ENCODE measurements around the gene ATG10.

DNA sequence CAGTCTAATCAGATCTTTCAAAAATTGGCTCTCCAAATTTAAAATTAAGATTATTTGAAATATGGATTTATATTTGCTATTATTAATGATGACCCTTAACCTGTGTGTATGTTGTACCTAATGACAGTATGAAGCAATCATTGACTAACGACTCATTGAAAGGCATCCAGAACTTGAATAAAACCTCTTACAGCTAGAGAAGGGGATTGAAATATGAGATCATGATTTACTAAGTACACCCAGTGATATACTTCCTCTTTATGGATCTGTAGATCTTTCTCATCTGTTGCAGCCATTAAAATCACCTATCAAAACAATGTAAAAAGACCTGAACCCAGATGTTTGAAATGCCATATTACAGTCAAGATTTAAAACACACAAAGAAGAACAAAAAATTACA lies 179.8 kb downstream of the ATG10 start:
- TF ChIP-seq, protein P1, sequence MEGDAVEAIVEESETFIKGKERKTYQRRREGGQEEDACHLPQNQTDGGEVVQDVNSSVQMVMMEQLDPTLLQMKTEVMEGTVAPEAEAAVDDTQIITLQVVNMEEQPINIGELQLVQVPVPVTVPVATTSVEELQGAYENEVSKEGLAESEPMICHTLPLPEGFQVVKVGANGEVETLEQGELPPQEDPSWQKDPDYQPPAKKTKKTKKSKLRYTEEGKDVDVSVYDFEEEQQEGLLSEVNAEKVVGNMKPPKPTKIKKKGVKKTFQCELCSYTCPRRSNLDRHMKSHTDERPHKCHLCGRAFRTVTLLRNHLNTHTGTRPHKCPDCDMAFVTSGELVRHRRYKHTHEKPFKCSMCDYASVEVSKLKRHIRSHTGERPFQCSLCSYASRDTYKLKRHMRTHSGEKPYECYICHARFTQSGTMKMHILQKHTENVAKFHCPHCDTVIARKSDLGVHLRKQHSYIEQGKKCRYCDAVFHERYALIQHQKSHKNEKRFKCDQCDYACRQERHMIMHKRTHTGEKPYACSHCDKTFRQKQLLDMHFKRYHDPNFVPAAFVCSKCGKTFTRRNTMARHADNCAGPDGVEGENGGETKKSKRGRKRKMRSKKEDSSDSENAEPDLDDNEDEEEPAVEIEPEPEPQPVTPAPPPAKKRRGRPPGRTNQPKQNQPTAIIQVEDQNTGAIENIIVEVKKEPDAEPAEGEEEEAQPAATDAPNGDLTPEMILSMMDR (IDR thresholded peaks at IDR 0.05) = no peak
- TF ChIP-seq POLR2A (IDR thresholded peaks at IDR 0.05) = no peak

Data from thyroid gland (tissue), 4 donors.